HG03175 (cell line): ENCODE results near the gene MAN1A1.

ENCODE experiments used
- ATAC-seq: cut with Tn5 transposase; IDR thresholded peaks from one replicate; pipeline ENCODE4 v1.9.1; 2021; ENCODE audit warnings: mild to moderate bottlenecking, moderate library complexity; ENCODE audit not compliant: unreplicated experiment

The MAN1A1 gene

GRCh38 chr6:119240257-119241110 lies 109.1 kb downstream of the MAN1A1 start:
- ATAC-seq: peak; percentile 38

GRCh38 chr6:119237177-119237715 lies 112.3 kb downstream of the MAN1A1 start:
- ATAC-seq: no peak

- ATAC-seq: no peak
Observed at GRCh38 chr6:119234941-119235340, 114.6 kb downstream of the MAN1A1 start.

GRCh38 chr6:119234457-119234856 lies 115.1 kb downstream of the MAN1A1 start:
- no peak for ATAC-seq

- ATAC-seq: no peak
Observed at GRCh38 chr6:119233312-119233984, 116.1 kb downstream of the MAN1A1 start.

GRCh38 chr6:119231394-119231793 lies 118.2 kb downstream of the MAN1A1 start:
- no peak for ATAC-seq

- ATAC-seq: no peak
Observed at GRCh38 chr6:119230160-119230559, 119.4 kb downstream of the MAN1A1 start.

- ATAC-seq: no peak
Observed at GRCh38 chr6:119227377-119227776, 122.2 kb downstream of the MAN1A1 start.

- ATAC-seq: no peak
Observed at GRCh38 chr6:119226089-119226488, 123.5 kb downstream of the MAN1A1 start.

GRCh38 chr6:119224095-119224701 lies 125.4 kb downstream of the MAN1A1 start:
- ATAC-seq: no peak

- no peak for ATAC-seq
Observed at GRCh38 chr6:119220452-119220851, 129.1 kb downstream of the MAN1A1 start.

GRCh38 chr6:119218548-119218947 lies 131.0 kb downstream of the MAN1A1 start:
- no peak for ATAC-seq

- no peak for ATAC-seq
Observed at GRCh38 chr6:119215885-119216590, 133.5 kb downstream of the MAN1A1 start.

- ATAC-seq: no peak
Observed at GRCh38 chr6:119215309-119215708, 134.3 kb downstream of the MAN1A1 start.

- no peak for ATAC-seq
Observed at GRCh38 chr6:119210596-119210995, 139.0 kb downstream of the MAN1A1 start.

GRCh38 chr6:119209452-119210205 lies 139.9 kb downstream of the MAN1A1 start:
- ATAC-seq: no peak

GRCh38 chr6:119207971-119208725 lies 141.4 kb downstream of the MAN1A1 start:
- no peak for ATAC-seq

GRCh38 chr6:119207327-119207726 lies 142.2 kb downstream of the MAN1A1 start:
- no peak for ATAC-seq

- ATAC-seq: peak; percentile 81
Observed at GRCh38 chr6:119205911-119206618, 143.5 kb downstream of the MAN1A1 start.
